GM12878 (cell line): ENCODE measurements around the gene WDR93.

Source experiments
- ATF7 ChIP-seq: fragments of 450-650 bp; IDR thresholded peaks from 2 replicates; pipeline ENCODE4 v1.6.1; 2016; ENCODE audit warnings: low read depth, mild to moderate bottlenecking
- CEBPB ChIP-seq, 2 experiments: fragments of 150-350 bp in 1 of 2; IDR thresholded peaks; 2 replicates each; pipeline ENCODE4 v1.6.1; 2012 to 2014; ENCODE audit warnings: low read depth in 2 of 2, low read length in 2 of 2, borderline replicate concordance in 1 of 2, inconsistent platforms in 1 of 2
- GABPA ChIP-seq: IDR thresholded peaks from 2 replicates; pipeline ENCODE4 v1.6.1; 2014; ENCODE audit warnings: antibody characterized with exemption, low read depth, mild to moderate bottlenecking, inconsistent platforms
- HCFC1 ChIP-seq: fragments of 150-350 bp; IDR thresholded peaks from 2 replicates; pipeline ENCODE4 v1.6.1; 2014; ENCODE audit warnings: low read length
- MXI1 ChIP-seq: fragments of 150-350 bp; IDR thresholded peaks from 2 replicates; pipeline ENCODE4 v1.6.1; 2011; ENCODE audit warnings: low read depth, mild to moderate bottlenecking, inconsistent platforms, low read length, improper control_type of control experiment
- POLR2A ChIP-seq: IDR thresholded peaks from 2 replicates; pipeline ENCODE4 v1.6.1; 2011; ENCODE audit warnings: low read depth, mild to moderate bottlenecking, low read length
- POLR2AphosphoS5 ChIP-seq: IDR thresholded peaks from 2 replicates; pipeline ENCODE4 v1.6.1; 2011; ENCODE audit warnings: mild to moderate bottlenecking, low read length, inconsistent platforms
- SMAD1 ChIP-seq: fragments of 450-650 bp; IDR thresholded peaks from 2 replicates; pipeline ENCODE4 v1.6.1; 2018; ENCODE audit warnings: mild to moderate bottlenecking, low read depth; ENCODE audit not compliant: partially characterized antibody
- SMC3 ChIP-seq: IDR thresholded peaks from 2 replicates; pipeline ENCODE4 v1.6.1; 2011; ENCODE audit warnings: low read length, improper control_type of control experiment, borderline replicate concordance
- ZNF24 ChIP-seq: fragments of 450-650 bp; IDR thresholded peaks from 2 replicates; pipeline ENCODE4 v1.6.1; 2017; ENCODE audit warnings: antibody characterized with exemption, mild to moderate bottlenecking
- ZNF274 ChIP-seq: IDR thresholded peaks from one replicate; pipeline ENCODE4 v1.8.0; 2011; ENCODE audit not compliant: insufficient read length, insufficient read depth

- no peak for TF ChIP-seq POLR2AphosphoS5
- no peak for TF ChIP-seq CEBPB (IDR thresholded peaks at IDR 0.05; ENCODE audit: borderline replicate concordance in 1 of 2, low read depth in 2 of 2, low read length in 2 of 2)
- TF ChIP-seq POLR2A, result no peak
- TF ChIP-seq SMC3, result no peak
- no peak for TF ChIP-seq ZNF24
- TF ChIP-seq SMAD1, result no peak
- no peak for TF ChIP-seq ZNF274
- TF ChIP-seq MXI1, result no peak
- no peak for TF ChIP-seq ATF7
- TF ChIP-seq HCFC1, result no peak
- TF ChIP-seq GABPA, result no peak
Observed at GRCh38 chr15:89707577-89707976, 17.0 kb downstream of the WDR93 start.
